HG03103 (cell line): ENCODE measurements around the gene NTM.

Experiments used
- ATAC-seq: cut with Tn5 transposase; IDR thresholded peaks from one replicate; pipeline ENCODE4 v1.9.1; 2021; ENCODE audit warnings: low read depth; ENCODE audit not compliant: unreplicated experiment

NTM gene

GRCh38 chr11:132137289-132137980 is 767.0 kb downstream of the NTM start:
- ATAC-seq, result no peak

- ATAC-seq, result no peak
Measured at GRCh38 chr11:132137981-132138313, 767.5 kb downstream of the NTM start.

GRCh38 chr11:132139181-132139580 is 768.8 kb downstream of the NTM start:
- ATAC-seq, result no peak

GRCh38 chr11:132140056-132140455 is 769.6 kb downstream of the NTM start:
- no peak for ATAC-seq

- ATAC-seq, result no peak
Measured at GRCh38 chr11:132142121-132142520, 771.7 kb downstream of the NTM start.

- no peak for ATAC-seq
Measured at GRCh38 chr11:132142554-132142953, 772.1 kb downstream of the NTM start.

GRCh38 chr11:132147464-132147863 is 777.0 kb downstream of the NTM start:
- no peak for ATAC-seq

GRCh38 chr11:132154781-132155180 is 784.4 kb downstream of the NTM start:
- ATAC-seq, result no peak

GRCh38 chr11:132158091-132158490 is 787.7 kb downstream of the NTM start:
- no peak for ATAC-seq

- ATAC-seq, result no peak
Measured at GRCh38 chr11:132158696-132159095, 788.3 kb downstream of the NTM start.

GRCh38 chr11:132161403-132162078 is 791.1 kb downstream of the NTM start:
- no peak for ATAC-seq

- no peak for ATAC-seq
Measured at GRCh38 chr11:132168344-132168981, 798.0 kb downstream of the NTM start.

- no peak for ATAC-seq
Measured at GRCh38 chr11:132171031-132171430, 800.6 kb downstream of the NTM start.

GRCh38 chr11:132174362-132175255 is 804.2 kb downstream of the NTM start:
- ATAC-seq, result no peak

- no peak for ATAC-seq
Measured at GRCh38 chr11:132177106-132177505, 806.7 kb downstream of the NTM start.

- ATAC-seq, result no peak
Measured at GRCh38 chr11:132184079-132184478, 813.7 kb downstream of the NTM start.

- no peak for ATAC-seq
Measured at GRCh38 chr11:132185726-132186592, 815.5 kb downstream of the NTM start.

GRCh38 chr11:132186699-132187098 is 816.3 kb downstream of the NTM start:
- ATAC-seq, result no peak

- no peak for ATAC-seq
Measured at GRCh38 chr11:132187386-132187785, 817.0 kb downstream of the NTM start.

GRCh38 chr11:132187814-132188213 is 817.4 kb downstream of the NTM start:
- ATAC-seq, result no peak
